Measurements from ENCODE around the gene SLC48A1. TPM values are rescaled to one million over a fixed set of nuclear protein-coding genes. Genes with fewer than 3 reads are reported as not detected.

The SLC48A1 gene
- total RNA-seq, 1 experiment from 2014 or later = 19.4 TPM

- BruUV-seq (replicated peaks) = no TSS peak
- ChIA-PET POLR2A (interaction anchor here (0.6 kb wide), 1 partner anchor 1937 kb away, joined by 4 read pairs; no protein-coding TSS in a partner anchor), CTCF (interaction anchor here (1.1 to 38.2 kb wide), 2 partner anchors 38 to 52 kb away, joined by 3 to 622 read pairs; no protein-coding TSS in a partner anchor)
- Mint-ChIP-seq H3K27ac (ENCODE audit: low read depth, unreplicated experiment) (no peak overlapping the region), H3K4me1 (ENCODE audit: insufficient read depth, unreplicated experiment) (peaks cover 3% of the 10 kb centered on the region), H3K36me3 (ENCODE audit: insufficient read depth, unreplicated experiment) (peaks cover 39% of the 10 kb centered on the region), H3K9me3 (ENCODE audit: unreplicated experiment) (no peaks in the 10 kb centered on the region), H3K27me3 (ENCODE audit: insufficient read depth, unreplicated experiment) (no peaks in the 10 kb centered on the region), H3K4me3 (ENCODE audit: unreplicated experiment) (no peak overlapping the region)
- DNase-seq (ENCODE audit: unreplicated experiment) = no peak
- no peak for TF ChIP-seq CTCF (IDR thresholded peaks at IDR 0.05; ENCODE audit: unreplicated experiment)
- intact Hi-C loops (cut with micrococcal nuclease) = no loop called here
These were observed 22.9 kb downstream of the SLC48A1 start for GRCh38 chr12:47795814-47796411.

GRCh38 chr12:47797441-47797840, 24.4 kb downstream of the SLC48A1 start:
- no peaks in the 10 kb centered on the region for H3K9me3 Mint-ChIP-seq (ENCODE audit: unreplicated experiment)
- no peaks in the 10 kb centered on the region for H3K27me3 Mint-ChIP-seq (ENCODE audit: insufficient read depth, unreplicated experiment)
- CTCF ChIA-PET = interaction anchor here (0.6 to 38.2 kb wide), 4 partner anchors 10 to 51 kb away, joined by 3 to 622 read pairs (median 4); no protein-coding TSS in a partner anchor
- intact Hi-C loops (cut with micrococcal nuclease) = loop anchor here (1.0 kb wide), 1 partner anchor 40 kb away; no protein-coding TSS in a partner anchor
- POLR2A ChIA-PET = no interaction called here
- no TSS peak for BruUV-seq (replicated peaks)
- H3K4me3 Mint-ChIP-seq (ENCODE audit: unreplicated experiment) = no peak overlapping the region
- H3K27ac Mint-ChIP-seq (ENCODE audit: low read depth, unreplicated experiment) = no peak overlapping the region
- H3K36me3 Mint-ChIP-seq (ENCODE audit: insufficient read depth, unreplicated experiment) = peaks cover 27% of the 10 kb centered on the region
- H3K4me1 Mint-ChIP-seq (ENCODE audit: insufficient read depth, unreplicated experiment) = peaks cover 5% of the 10 kb centered on the region
- no peak for DNase-seq (ENCODE audit: unreplicated experiment)
- no peak for TF ChIP-seq CTCF (IDR thresholded peaks at IDR 0.05; ENCODE audit: unreplicated experiment)

GRCh38 chr12:47798382-47798948, 25.4 kb downstream of the SLC48A1 start:
- H3K36me3 Mint-ChIP-seq (ENCODE audit: insufficient read depth, unreplicated experiment) = peaks cover 26% of the 10 kb centered on the region
- H3K27ac Mint-ChIP-seq (ENCODE audit: low read depth, unreplicated experiment) = no peak overlapping the region
- H3K4me3 Mint-ChIP-seq (ENCODE audit: unreplicated experiment) = no peak overlapping the region
- no peak for DNase-seq (ENCODE audit: unreplicated experiment)
- peaks cover 5% of the 10 kb centered on the region for H3K4me1 Mint-ChIP-seq (ENCODE audit: insufficient read depth, unreplicated experiment)
- H3K9me3 Mint-ChIP-seq (ENCODE audit: unreplicated experiment) = no peaks in the 10 kb centered on the region
- no peaks in the 10 kb centered on the region for H3K27me3 Mint-ChIP-seq (ENCODE audit: insufficient read depth, unreplicated experiment)
- intact Hi-C loops (cut with micrococcal nuclease) = no loop called here
- TF ChIP-seq CTCF (IDR thresholded peaks at IDR 0.05; ENCODE audit: unreplicated experiment) = no peak
- POLR2A ChIA-PET = no interaction called here
- CTCF ChIA-PET = interaction anchor here (0.6 to 38.2 kb wide), 3 partner anchors 19 to 542 kb away, joined by 3 to 622 read pairs (median 11); no protein-coding TSS in a partner anchor
- no TSS peak for BruUV-seq (replicated peaks)

GRCh38 chr12:47799357-47799955, 26.4 kb downstream of the SLC48A1 start:
- BruUV-seq (replicated peaks) = no TSS peak
- DNase-seq (ENCODE audit: unreplicated experiment) = no peak
- Mint-ChIP-seq H3K4me3 (ENCODE audit: unreplicated experiment) (no peak overlapping the region), H3K27me3 (ENCODE audit: insufficient read depth, unreplicated experiment) (no peaks in the 10 kb centered on the region), H3K27ac (ENCODE audit: low read depth, unreplicated experiment) (no peak overlapping the region), H3K36me3 (ENCODE audit: insufficient read depth, unreplicated experiment) (peaks cover 16% of the 10 kb centered on the region), H3K4me1 (ENCODE audit: insufficient read depth, unreplicated experiment) (peaks cover 5% of the 10 kb centered on the region), H3K9me3 (ENCODE audit: unreplicated experiment) (no peaks in the 10 kb centered on the region)
- intact Hi-C loops (cut with micrococcal nuclease) = no loop called here
- POLR2A ChIA-PET = no interaction called here
- no peak for TF ChIP-seq CTCF (IDR thresholded peaks at IDR 0.05; ENCODE audit: unreplicated experiment)
- CTCF ChIA-PET = interaction anchor here (1.8 to 38.2 kb wide), 2 partner anchors 20 to 34 kb away, joined by 11 to 622 read pairs; no protein-coding TSS in a partner anchor
